Spinal cord (tissue), 10 donors: Measurements from ENCODE around the gene MYO3A. TPM values are rescaled to one million over a fixed set of nuclear protein-coding genes. Genes with fewer than 3 reads are reported as not detected.
"Not testable (repeated sequence)": the region's sequence is repeated elsewhere in the genome, so short reads cannot be mapped to it uniquely, and the experiment has no call there.

Experiments
- DNase-seq, 6 donors: peaks; one replicate each; pipeline versions ENCODE4 v3.0.0 to v3.0.0-alpha.2; 2013 to 2015; ENCODE audit warnings: low spot score in 6 of 6, low read depth in 4 of 6
- H3K27ac ChIP-seq: one replicate; pipeline ENCODE4 v1.5.1; 2013; ENCODE audit warnings: low read depth, low read length, control low read depth
- H3K27me3 ChIP-seq: one replicate; pipeline ENCODE4 v1.6.1; 2013; ENCODE audit warnings: low read length; ENCODE audit not compliant: control insufficient read depth, insufficient read depth
- H3K36me3 ChIP-seq: one replicate; pipeline ENCODE4 v1.6.1; 2013; ENCODE audit warnings: low read length; ENCODE audit not compliant: control insufficient read depth, insufficient read depth
- H3K4me1 ChIP-seq: one replicate; pipeline ENCODE4 v1.6.1; 2013; ENCODE audit warnings: low read length; ENCODE audit not compliant: control insufficient read depth, insufficient read depth
- H3K4me3 ChIP-seq: one replicate; pipeline ENCODE4 v1.5.1; 2013; ENCODE audit warnings: low read depth, low read length, control low read depth
- H3K9me3 ChIP-seq: one replicate; pipeline ENCODE4 v1.6.1; 2013; ENCODE audit warnings: low read length; ENCODE audit not compliant: control insufficient read depth, insufficient read depth
- WGBS: methylation state at CpG from one replicate; pipeline ENCODE4 v1.1.5; 2013; ENCODE audit warnings: missing lambda C conversion rate; ENCODE audit not compliant: insufficient coverage; 5-methylcytosine and 5-hydroxymethylcytosine counted together
- polyA plus RNA-seq, 2 donors: library from polyadenylated mRNA; unstranded; fragments of 120-200 nt; gene quantifications; one replicate each; pipeline ENCODE4 v1.2.1, GENCODE V29; 2013; ENCODE audit not compliant: insufficient read length in 2 of 2
- total RNA-seq, 2 donors: library from RNA; depleted of rRNA in 1 of 2; stranded (reverse); fragments of 120-200 nt in 1 of 2; fragments of >200 nt in 1 of 2; gene quantifications; one replicate each; pipeline versions ENCODE4 v1.2.3 to v1.2.4, GENCODE V29; 2013 to 2014
- donor health status: healthy.

Gene MYO3A
- total and polyA plus RNA-seq, 4 donors = 2.0 to 4.7 (median 3.9) TPM

DNA sequence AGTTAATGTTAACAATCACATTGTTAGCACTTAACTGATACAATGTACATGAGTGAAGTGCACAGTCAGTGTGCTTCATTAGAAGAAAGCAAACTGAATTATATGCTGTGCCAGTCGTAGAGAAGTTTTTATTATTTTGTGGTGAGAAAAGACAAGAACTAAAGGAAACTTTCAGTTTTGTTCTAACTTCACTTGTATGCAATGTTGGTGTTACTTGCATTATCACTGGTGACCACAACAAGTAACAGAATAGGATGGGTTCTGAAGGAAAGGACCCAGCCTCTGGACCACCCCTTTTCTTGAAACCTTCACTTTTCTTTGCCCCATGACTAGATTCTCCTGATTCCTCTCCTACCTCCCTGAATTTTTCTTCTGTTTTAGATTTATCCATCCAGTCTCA lies 159.2 kb downstream of the MYO3A start:
- H3K9me3 ChIP-seq = no peaks in the 10 kb centered on the region
- H3K4me3 ChIP-seq = no peak overlapping the region
- no CpG with 5 or more reads among the region's 1 CpG for WGBS
- H3K27ac ChIP-seq = no peak overlapping the region
- no peaks in the 10 kb centered on the region for H3K36me3 ChIP-seq
- no peaks in the 10 kb centered on the region for H3K4me1 ChIP-seq
- no peak for DNase-seq
- H3K27me3 ChIP-seq = no peaks in the 10 kb centered on the region

DNA sequence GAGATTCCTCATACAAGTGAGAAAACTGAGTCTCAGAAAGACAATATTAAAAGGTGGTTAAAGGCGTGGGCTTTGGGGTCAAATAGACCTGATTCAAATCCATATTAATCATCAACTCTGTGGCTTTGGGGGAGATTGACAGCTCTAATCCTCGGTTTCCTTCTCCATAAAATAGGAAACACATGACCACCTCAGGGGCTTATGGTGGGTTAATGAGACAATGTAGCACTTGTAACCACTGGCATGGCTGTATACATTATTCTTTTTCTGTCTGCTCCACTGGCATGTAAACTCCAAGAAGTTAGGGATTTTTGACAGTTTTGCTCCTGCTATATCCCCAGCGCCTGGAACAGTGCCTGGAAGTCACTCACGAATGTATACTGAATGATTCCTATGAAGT lies 161.8 kb downstream of the MYO3A start:
- H3K4me1 ChIP-seq = no peaks in the 10 kb centered on the region
- 92% methylated on average over 2 of the region's 4 CpGs for WGBS
- H3K36me3 ChIP-seq = no peaks in the 10 kb centered on the region
- no peak overlapping the region for H3K27ac ChIP-seq
- no peak overlapping the region for H3K4me3 ChIP-seq
- H3K9me3 ChIP-seq = no peaks in the 10 kb centered on the region
- no peaks in the 10 kb centered on the region for H3K27me3 ChIP-seq
- DNase-seq = no peak

DNA sequence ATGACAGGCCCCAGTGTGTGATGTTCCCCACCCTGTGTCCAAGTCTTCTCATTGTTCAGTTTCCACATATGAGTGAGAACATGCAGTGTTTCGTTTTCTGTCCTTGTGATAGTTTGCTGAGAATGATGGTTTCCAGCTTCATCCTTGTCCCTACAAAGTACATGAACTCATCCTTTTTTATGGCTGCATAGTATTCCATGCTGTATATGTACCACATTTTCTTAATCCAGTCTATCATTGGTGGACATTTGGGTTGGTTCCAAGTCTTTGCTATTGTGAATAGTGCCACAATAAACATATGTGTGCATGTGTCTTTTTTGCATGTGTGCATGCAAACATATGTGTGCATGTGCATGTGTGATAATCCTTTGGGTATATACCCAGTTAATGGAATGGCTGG lies 163.5 kb downstream of the MYO3A start:
- not testable (repeated sequence) for H3K27me3 ChIP-seq, H3K9me3 ChIP-seq, H3K27ac ChIP-seq, DNase-seq, H3K36me3 ChIP-seq, H3K4me3 ChIP-seq, H3K4me1 ChIP-seq
- WGBS = no CpG with 5 or more reads among the region's 1 CpG

DNA sequence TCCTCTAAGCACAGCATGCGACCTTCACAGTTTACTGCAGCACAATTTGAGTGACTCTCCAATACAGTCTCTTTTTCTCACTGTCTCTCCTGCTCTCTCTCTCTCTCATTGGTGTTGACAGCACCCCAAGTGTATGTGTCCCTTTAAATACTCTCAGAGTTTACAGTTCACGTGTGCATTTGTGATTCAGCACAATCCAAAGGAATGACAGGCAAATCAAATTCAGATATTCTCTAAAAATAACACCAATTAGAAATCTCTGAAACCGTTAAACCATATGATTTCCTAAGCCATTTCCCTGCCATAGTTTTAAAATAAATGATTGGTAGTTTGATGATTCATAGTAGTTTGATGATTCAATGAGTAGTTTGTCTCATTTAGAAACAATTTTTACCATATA lies 178.5 kb downstream of the MYO3A start:
- Histone ChIP-seq H3K4me1 (no peaks in the 10 kb centered on the region), H3K27me3 (no peaks in the 10 kb centered on the region), H3K36me3 (no peaks in the 10 kb centered on the region), H3K4me3 (no peak overlapping the region), H3K9me3 (no peaks in the 10 kb centered on the region), H3K27ac (no peak overlapping the region)
- WGBS = 80% methylated on average over 2 of the region's 3 CpGs
- DNase-seq = no peak

DNA sequence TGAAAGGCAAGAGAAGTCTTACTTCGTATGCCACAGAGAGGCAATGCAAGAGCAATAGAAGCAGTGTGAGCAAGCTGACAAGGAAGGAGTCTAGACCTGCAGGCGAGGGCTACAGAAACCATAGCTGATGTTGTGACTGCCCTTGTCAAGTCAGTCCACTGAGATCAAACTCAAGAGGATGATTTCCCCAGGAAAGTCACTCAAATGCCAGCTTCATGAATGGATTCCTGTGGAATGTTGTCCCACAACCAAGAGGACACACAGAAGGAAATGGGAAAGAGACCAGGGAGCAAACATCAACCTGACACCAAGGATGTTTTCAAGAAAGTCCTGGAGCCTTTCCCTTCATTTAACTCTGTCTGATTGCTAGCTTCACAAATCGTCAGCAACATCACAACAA lies 204.6 kb downstream of the MYO3A start:
- 93% methylated on average over 2 of the region's 3 CpGs for WGBS

DNA sequence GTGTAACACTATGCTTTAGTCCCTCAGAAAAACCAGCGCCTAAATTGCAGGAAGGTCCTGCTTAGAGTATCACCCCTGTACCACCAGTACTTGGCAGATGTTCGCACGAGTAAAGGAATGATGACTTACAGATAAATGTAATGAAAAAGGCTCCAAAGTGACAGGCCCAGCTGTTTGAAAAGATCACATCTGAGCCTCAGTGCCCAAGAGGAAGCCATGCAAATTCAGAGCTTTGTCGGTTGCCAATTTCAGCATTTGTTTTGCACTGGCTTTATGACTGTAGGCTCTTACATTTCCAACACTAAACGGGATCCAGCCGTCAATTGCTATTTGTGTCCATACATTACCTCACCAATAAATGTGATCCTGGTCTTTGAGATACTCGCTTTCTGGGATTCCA lies 222.0 kb downstream of the MYO3A start:
- peaks cover 2% of the 10 kb centered on the region for H3K9me3 ChIP-seq
- DNase-seq = peak in 2 of 6 donors; percentile 4 to 76
- H3K4me1 ChIP-seq = no peaks in the 10 kb centered on the region
- H3K36me3 ChIP-seq = no peaks in the 10 kb centered on the region
- no peak overlapping the region for H3K4me3 ChIP-seq
- H3K27me3 ChIP-seq = no peaks in the 10 kb centered on the region
- 64% methylated on average over 3 of the region's 7 CpGs for WGBS
- H3K27ac ChIP-seq = no peak overlapping the region

More for the DNA sequence above, 204.6 kb downstream of the MYO3A start:
- Histone ChIP-seq H3K36me3 (no peaks in the 10 kb centered on the region), H3K27me3 (no peaks in the 10 kb centered on the region), H3K9me3 (no peaks in the 10 kb centered on the region), H3K4me1 (no peaks in the 10 kb centered on the region), H3K4me3 (no peak overlapping the region), H3K27ac (no peak overlapping the region)
- DNase-seq = no peak

DNA sequence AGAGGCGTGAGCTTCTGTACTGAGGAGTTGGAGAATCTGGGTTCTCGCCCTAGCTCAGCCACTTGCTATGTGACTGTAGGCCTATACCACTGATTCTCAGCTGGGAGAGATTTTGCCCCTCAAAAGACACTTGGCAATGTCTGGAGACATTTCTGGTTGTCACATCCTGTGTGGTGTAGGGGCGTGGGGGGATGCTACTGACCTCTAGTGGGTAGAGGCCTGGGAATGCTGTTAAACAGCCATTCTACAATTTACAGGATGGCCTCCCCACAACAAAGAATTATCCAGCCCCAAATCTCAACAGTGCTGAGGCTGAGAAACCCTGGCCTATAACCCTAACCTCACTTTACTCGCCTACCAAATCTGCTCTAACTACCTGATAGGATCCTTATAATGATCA lies 223.7 kb downstream of the MYO3A start:
- H3K4me1 ChIP-seq = no peaks in the 10 kb centered on the region
- H3K36me3 ChIP-seq = no peaks in the 10 kb centered on the region
- no peaks in the 10 kb centered on the region for H3K27me3 ChIP-seq
- no peaks in the 10 kb centered on the region for H3K9me3 ChIP-seq
- H3K4me3 ChIP-seq = no peak overlapping the region
- no peak for DNase-seq
- no peak overlapping the region for H3K27ac ChIP-seq
- WGBS = 100% methylated on average over 2 of the region's 4 CpGs

DNA sequence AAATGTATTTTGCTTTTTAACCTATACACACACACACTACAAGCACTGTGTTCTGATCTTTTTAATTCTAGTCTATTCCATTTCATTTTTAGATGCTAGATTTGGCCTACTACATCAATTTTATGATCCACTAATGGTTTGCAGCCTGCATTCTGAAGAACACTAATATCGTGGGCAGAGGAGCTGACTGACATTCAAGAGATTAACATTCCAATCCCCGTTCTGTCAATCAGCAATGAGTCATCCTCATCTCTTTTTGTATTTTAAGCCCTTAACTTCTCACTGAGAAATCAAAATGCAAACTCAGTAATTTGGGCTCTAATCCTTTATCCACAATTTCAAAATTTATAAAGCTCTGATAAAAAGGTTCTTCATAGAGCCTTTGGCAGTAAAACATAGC lies 235.4 kb downstream of the MYO3A start:
- H3K27me3 ChIP-seq = no peaks in the 10 kb centered on the region
- WGBS = 67% methylated on average over 2 of the region's 2 CpGs
- H3K9me3 ChIP-seq = no peaks in the 10 kb centered on the region
- no peaks in the 10 kb centered on the region for H3K4me1 ChIP-seq
- H3K27ac ChIP-seq = no peak overlapping the region
- H3K36me3 ChIP-seq = no peaks in the 10 kb centered on the region
- peak in 1 of 6 donors; percentile 22 for DNase-seq
- no peak overlapping the region for H3K4me3 ChIP-seq

DNA sequence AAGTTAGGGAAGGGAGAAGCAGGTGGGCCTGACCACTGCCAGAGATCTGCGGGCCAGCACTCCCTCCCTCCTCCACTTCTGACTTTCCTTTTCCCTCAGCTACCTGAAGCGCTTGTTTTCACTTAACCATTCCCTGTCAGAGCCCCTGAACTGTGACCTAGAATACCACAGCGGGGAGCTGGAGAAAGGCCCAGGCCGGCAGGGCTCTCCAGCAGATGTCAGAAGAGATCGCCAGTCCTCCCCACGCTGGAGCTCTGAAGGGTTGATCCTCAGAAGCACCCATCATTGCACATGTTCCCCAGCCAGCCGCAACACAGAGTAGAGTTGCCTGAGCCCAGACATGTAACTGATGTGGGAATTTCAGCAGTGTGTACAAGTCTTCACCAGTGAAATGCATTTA lies 238.1 kb downstream of the MYO3A start:
- Histone ChIP-seq H3K27ac (no peak overlapping the region), H3K9me3 (no peaks in the 10 kb centered on the region), H3K4me1 (no peaks in the 10 kb centered on the region), H3K4me3 (no peak overlapping the region), H3K27me3 (no peaks in the 10 kb centered on the region), H3K36me3 (no peaks in the 10 kb centered on the region)
- 53% methylated on average over 5 of the region's 7 CpGs for WGBS
- no peak for DNase-seq

DNA sequence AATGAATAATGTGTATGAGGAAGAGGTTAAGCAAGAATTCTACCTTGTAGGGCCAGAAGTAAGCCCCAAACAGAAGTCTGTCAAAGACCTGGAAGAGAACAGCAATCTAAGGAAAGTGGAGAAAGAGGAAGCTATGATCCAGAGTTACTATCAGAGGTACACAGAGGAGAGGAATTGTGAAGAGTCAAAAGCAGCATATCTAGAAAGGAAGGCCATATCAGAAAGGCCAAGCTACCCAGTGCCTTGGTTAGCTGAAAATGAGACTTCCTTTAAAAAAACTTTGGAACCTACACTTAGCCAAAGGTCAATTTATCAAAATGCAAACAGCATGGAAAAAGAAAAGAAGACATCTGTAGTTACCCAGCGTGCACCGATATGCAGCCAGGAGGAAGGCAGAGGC lies 239.8 kb downstream of the MYO3A start:
- DNase-seq = no peak
- Histone ChIP-seq H3K27ac (no peak overlapping the region), H3K9me3 (no peaks in the 10 kb centered on the region), H3K27me3 (no peaks in the 10 kb centered on the region), H3K36me3 (no peaks in the 10 kb centered on the region), H3K4me3 (no peak overlapping the region), H3K4me1 (no peaks in the 10 kb centered on the region)
- WGBS = no CpG with 5 or more reads among the region's 2 CpGs
